AG09319 (cell line): ENCODE results near the gene EPHB1.

Experiments used
- DNase-seq: peaks from one replicate; pipeline ENCODE4 v3.0.0-alpha.2; 2010; ENCODE audit warnings: low read depth; ENCODE audit errors: extremely low read depth
- CTCF ChIP-seq: IDR thresholded peaks from 2 replicates; pipeline ENCODE4 v1.5.1; 2011; ENCODE audit warnings: low read depth, mild to moderate bottlenecking, inconsistent platforms, low read length, moderate library complexity

The EPHB1 gene

GRCh38 chr3:134904241-134904771 is 109.2 kb downstream of the EPHB1 start:
- TF ChIP-seq CTCF: no peak
- DNase-seq: no peak

GRCh38 chr3:134904776-134905646 is 110.0 kb downstream of the EPHB1 start:
- TF ChIP-seq CTCF: no peak
- DNase-seq: no peak

GRCh38 chr3:134905647-134905935 is 110.5 kb downstream of the EPHB1 start:
- DNase-seq: no peak
- TF ChIP-seq CTCF: no peak

GRCh38 chr3:134908271-134908670 is 113.2 kb downstream of the EPHB1 start:
- TF ChIP-seq CTCF: no peak
- DNase-seq: no peak

GRCh38 chr3:134910026-134910425 is 115.0 kb downstream of the EPHB1 start:
- no peak for DNase-seq
- TF ChIP-seq CTCF: no peak

- DNase-seq: no peak
These were observed 116.8 kb downstream of the EPHB1 start for GRCh38 chr3:134911586-134912548.

More at GRCh38 chr3:134911586-134912548, 116.8 kb downstream of the EPHB1 start:
- TF ChIP-seq CTCF: no peak
